Stomach (tissue), 9 donors: Measurements from ENCODE around the gene STK17A. TPM values are rescaled to one million over a fixed set of nuclear protein-coding genes. Genes with fewer than 3 reads are reported as not detected.

ENCODE experiments used
- DNase-seq, 2 donors: peaks; one replicate each; pipeline versions ENCODE4 v3.0.0 to v3.0.0-alpha.2; 2013 to 2019
- H3K27ac ChIP-seq, 5 donors: fragments of 200-600 bp in 4 of 5; sonication (generic) in 4 of 5; one replicate each; pipeline ENCODE4 v1.5.1; 2013 to 2019; ENCODE audit warnings: mild to moderate bottlenecking in 1 of 5, moderate library complexity in 1 of 5
- H3K27me3 ChIP-seq, 3 donors: fragments of 200-600 bp; sonication (generic); one replicate each; pipeline ENCODE4 v1.5.1; 2017 to 2019; ENCODE audit warnings: mixed run types in 1 of 3
- H3K36me3 ChIP-seq, 4 donors: fragments of 200-600 bp; sonication (generic); 1 replicate in 3 of 4; 2 replicates in 1 of 4; pipeline ENCODE4 v1.5.1; 2016 to 2019
- H3K4me1 ChIP-seq, 4 donors: fragments of 200-600 bp; sonication (generic); one replicate each; pipeline ENCODE4 v1.5.1; 2016 to 2019
- H3K4me3 ChIP-seq, 4 donors: fragments of 200-600 bp; sonication (generic) in 3 of 4; one replicate each; pipeline ENCODE4 v1.5.1; 2016 to 2019; ENCODE audit warnings: mild to moderate bottlenecking in 1 of 4
- H3K9me3 ChIP-seq, 4 donors: fragments of 200-600 bp; sonication (generic); one replicate each; pipeline ENCODE4 v1.5.1; 2016 to 2019
- EP300 ChIP-seq: sonication (generic); formaldehyde crosslinking; IDR thresholded peaks from one replicate; pipeline ENCODE4 v1.6.1; 2017; ENCODE audit warnings: antibody characterized with exemption
- POLR2A ChIP-seq, 4 donors: fragments of 450-650 bp; IDR thresholded peaks; one replicate each; pipeline ENCODE4 v1.6.1; 2016; ENCODE audit warnings: antibody characterized with exemption in 4 of 4, control low read depth in 2 of 4, mild to moderate bottlenecking in 1 of 4, moderate library complexity in 1 of 4
- POLR2AphosphoS5 ChIP-seq, 3 donors: sonication (generic); formaldehyde crosslinking; IDR thresholded peaks; one replicate each; pipeline ENCODE4 v1.6.1; 2016; ENCODE audit warnings: antibody characterized with exemption in 3 of 3
- WGBS, 5 donors: extraction: QIAGEN DNeasy Blood & Tissue Kit in 3 of 5; methylation state at CpG; one replicate each; pipeline versions ENCODE4 v1.1.5 to v1.1.7; 2013 to 2018; 5-methylcytosine and 5-hydroxymethylcytosine counted together
- intact Hi-C: fragments of 100-400 bp; cut with DNase I; formaldehyde crosslinking; loops from one replicate; pipeline ENCODE4 v1.15.1; 2023; ENCODE audit warnings: low total_unique reads
- polyA plus RNA-seq, 3 donors: library from polyadenylated mRNA; stranded (reverse); fragments of 200-250 nt; gene quantifications; one replicate each; pipeline ENCODE4 v1.2.3, GENCODE V29; 2013
- total RNA-seq, 5 donors: library from RNA; depleted of rRNA; stranded (reverse); fragments of >200 nt; gene quantifications; one replicate each; pipeline versions ENCODE4 v1.1.0 to v1.2.3, GENCODE V29; 2014 to 2016
- TF ChIP-seq, protein P1 (sequence below), 7 experiments: fragments of 450-650 bp in 4 of 7; fragments of 200-600 bp in 3 of 7; sonication (generic) in 3 of 7; IDR thresholded peaks; one replicate each; pipeline ENCODE4 v1.5.1; 2016 to 2019; ENCODE audit warnings: antibody characterized with exemption in 7 of 7, control low read depth in 2 of 7, mild to moderate bottlenecking in 1 of 7
- donor health status: healthy with polysubstance abuse.
- donor health status: Bipolar disorder and iron deficiency.
- donor health status: healthy.

Gene STK17A
- total and polyA plus RNA-seq, 8 donors, result 6.3 to 33.0 (median 27.0) TPM

DNA sequence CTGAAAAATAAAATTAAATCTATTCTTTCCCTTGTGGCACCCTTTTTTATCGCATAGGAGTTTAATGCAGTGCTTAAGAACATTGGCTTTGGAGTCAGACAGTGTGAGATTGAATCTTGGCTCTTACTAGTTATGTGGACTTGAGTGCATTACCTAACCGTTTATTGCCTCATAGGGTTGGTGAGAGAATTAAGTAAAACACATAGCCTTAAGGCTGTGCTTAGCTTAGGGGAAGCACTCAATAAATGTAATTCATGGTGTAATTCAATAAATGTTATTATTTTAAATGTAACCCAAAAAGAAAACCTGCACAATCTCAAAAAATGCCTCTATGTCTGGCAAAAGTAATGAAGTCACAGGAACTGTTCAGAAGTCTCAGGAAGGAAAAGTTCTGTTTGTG is 2.7 kb downstream of the STK17A start:
- Histone ChIP-seq H3K9me3 (no peaks in the 10 kb centered on the region), H3K36me3 (no peaks in the 10 kb centered on the region), H3K4me3 (peak overlapping the region in 3 of 4 donors; percentile 63 to 98 (median 93)), H3K27me3 (peaks cover 0 to 6% (median 0%) of the 10 kb centered on the region in 3 donors), H3K27ac (peak overlapping the region in 4 of 5 donors; percentile 92 to 98 (median 96)), H3K4me1 (peaks cover 22 to 69% (median 39%) of the 10 kb centered on the region in 4 donors)
- TF ChIP-seq POLR2A (IDR thresholded peaks at IDR 0.05) (no peak), EP300 (no peak), POLR2AphosphoS5 (IDR thresholded peaks at IDR 0.05) (no peak)
- TF ChIP-seq, protein P1, sequence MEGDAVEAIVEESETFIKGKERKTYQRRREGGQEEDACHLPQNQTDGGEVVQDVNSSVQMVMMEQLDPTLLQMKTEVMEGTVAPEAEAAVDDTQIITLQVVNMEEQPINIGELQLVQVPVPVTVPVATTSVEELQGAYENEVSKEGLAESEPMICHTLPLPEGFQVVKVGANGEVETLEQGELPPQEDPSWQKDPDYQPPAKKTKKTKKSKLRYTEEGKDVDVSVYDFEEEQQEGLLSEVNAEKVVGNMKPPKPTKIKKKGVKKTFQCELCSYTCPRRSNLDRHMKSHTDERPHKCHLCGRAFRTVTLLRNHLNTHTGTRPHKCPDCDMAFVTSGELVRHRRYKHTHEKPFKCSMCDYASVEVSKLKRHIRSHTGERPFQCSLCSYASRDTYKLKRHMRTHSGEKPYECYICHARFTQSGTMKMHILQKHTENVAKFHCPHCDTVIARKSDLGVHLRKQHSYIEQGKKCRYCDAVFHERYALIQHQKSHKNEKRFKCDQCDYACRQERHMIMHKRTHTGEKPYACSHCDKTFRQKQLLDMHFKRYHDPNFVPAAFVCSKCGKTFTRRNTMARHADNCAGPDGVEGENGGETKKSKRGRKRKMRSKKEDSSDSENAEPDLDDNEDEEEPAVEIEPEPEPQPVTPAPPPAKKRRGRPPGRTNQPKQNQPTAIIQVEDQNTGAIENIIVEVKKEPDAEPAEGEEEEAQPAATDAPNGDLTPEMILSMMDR (IDR thresholded peaks at IDR 0.05), result no peak
- 20 to 35% (median 29%) methylated on average over 2 of the region's 2 CpGs for WGBS, 5 donors
- DNase-seq, result peak in 1 of 2 donors; percentile 47
- intact Hi-C loops, result loop anchor here (10.0 kb wide), 1 partner anchor 249 kb away; no protein-coding TSS in a partner anchor

GRCh38 chr7:43586251-43586900 is 3.5 kb downstream of the STK17A start:
- intact Hi-C loops, result loop anchor here (10.0 kb wide), 1 partner anchor 248 kb away; no protein-coding TSS in a partner anchor
- Histone ChIP-seq H3K9me3 (no peaks in the 10 kb centered on the region), H3K4me3 (peak overlapping the region in 1 of 4 donors; percentile 98), H3K27ac (peak overlapping the region in 4 of 5 donors; percentile 12 to 98 (median 94)), H3K4me1 (peaks cover 22 to 77% (median 39%) of the 10 kb centered on the region in 4 donors), H3K36me3 (no peaks in the 10 kb centered on the region), H3K27me3 (peaks cover 0 to 5% (median 0%) of the 10 kb centered on the region in 3 donors)
- TF ChIP-seq, protein P1 (IDR thresholded peaks at IDR 0.05), result no peak
- TF ChIP-seq POLR2AphosphoS5 (IDR thresholded peaks at IDR 0.05) (no peak), EP300 (no peak)
- DNase-seq, result peak in 1 of 2 donors; percentile 74
- WGBS, 5 donors, result 21 to 42% (median 39%) methylated on average over 4 of the region's 4 CpGs

DNA sequence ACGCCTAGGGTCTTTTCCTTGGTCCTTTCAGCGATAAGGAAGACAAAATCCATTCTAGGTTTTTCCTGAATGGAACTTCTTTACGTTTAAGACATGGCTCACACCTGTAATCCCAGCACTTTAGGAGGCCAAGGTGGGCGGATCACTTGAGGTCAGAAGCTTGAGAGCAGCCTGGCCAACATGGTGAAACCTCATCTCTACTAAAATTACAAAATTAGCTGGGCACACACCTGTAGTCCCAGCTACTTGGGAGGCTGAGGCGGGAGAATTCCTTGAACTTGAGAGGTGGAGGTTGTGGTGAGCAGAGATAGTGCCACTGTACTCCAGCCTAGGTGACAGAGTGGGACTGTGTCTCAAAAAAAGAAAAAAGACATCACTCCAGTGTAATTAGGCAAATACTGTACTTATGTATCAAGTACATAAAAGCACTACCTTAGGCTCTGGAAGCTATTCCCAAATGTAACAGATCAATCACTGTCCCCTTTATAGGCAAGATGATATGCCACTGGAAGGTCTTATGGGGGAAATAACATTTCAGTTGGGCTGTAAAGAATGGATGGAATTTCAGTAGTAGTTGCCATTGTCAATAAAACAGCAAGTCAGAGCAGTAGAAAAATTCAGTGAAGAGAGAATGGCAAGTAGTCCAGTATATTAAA is 5.7 kb downstream of the STK17A start:
- no peaks in the 10 kb centered on the region for H3K9me3 ChIP-seq
- H3K36me3 ChIP-seq, result no peaks in the 10 kb centered on the region
- H3K4me3 ChIP-seq, result no peak overlapping the region
- WGBS, 5 donors, result 89 to 93% (median 90%) methylated on average over 5 of the region's 5 CpGs
- no peak overlapping the region for H3K27ac ChIP-seq
- no peaks in the 10 kb centered on the region for H3K27me3 ChIP-seq
- no peak for DNase-seq
- TF ChIP-seq EP300 (no peak), POLR2AphosphoS5 (IDR thresholded peaks at IDR 0.05) (no peak)
- peaks cover 14 to 90% (median 34%) of the 10 kb centered on the region in 4 donors for H3K4me1 ChIP-seq
- intact Hi-C loops, result loop anchor here (10.0 kb wide), 1 partner anchor 246 kb away; no protein-coding TSS in a partner anchor

GRCh38 chr7:43589133-43589478 is 6.2 kb downstream of the STK17A start:
- TF ChIP-seq, protein P1 (IDR thresholded peaks at IDR 0.05), result no peak
- TF ChIP-seq EP300, result no peak
- no peak for TF ChIP-seq POLR2A (IDR thresholded peaks at IDR 0.05)
- TF ChIP-seq POLR2AphosphoS5 (IDR thresholded peaks at IDR 0.05), result no peak
- Histone ChIP-seq H3K27ac (no peak overlapping the region), H3K36me3 (no peaks in the 10 kb centered on the region), H3K4me1 (peaks cover 14 to 92% (median 33%) of the 10 kb centered on the region in 4 donors), H3K4me3 (no peak overlapping the region), H3K27me3 (no peaks in the 10 kb centered on the region), H3K9me3 (no peaks in the 10 kb centered on the region)
- no peak for DNase-seq
- intact Hi-C loops, result loop anchor here (10.0 kb wide), 1 partner anchor 246 kb away; no protein-coding TSS in a partner anchor
